DMS53 treated with DMSO at 0.1 percent for 48 hours (cell line): Measurements from ENCODE around the gene SHISA2.
A peak's percentile ranks its signal among the peaks of the same experiment; 100 is the strongest.

Source experiments
- DNase-seq: peaks from one replicate; lab custom pipeline; 2025; ENCODE audit not compliant: unreplicated experiment; lab: John Stamatoyannopoulos, UW

Gene SHISA2

GRCh38 chr13:26050568-26051230, 1.1 kb downstream of the SHISA2 start:
- peak; percentile 54 for DNase-seq

- DNase-seq: no peak
Measured at GRCh38 chr13:26048741-26049140, 3.1 kb downstream of the SHISA2 start.

- no peak for DNase-seq
Measured at GRCh38 chr13:26047040-26047439, 4.8 kb downstream of the SHISA2 start.

GRCh38 chr13:26046639-26047038, 5.2 kb downstream of the SHISA2 start:
- no peak for DNase-seq

GRCh38 chr13:26045142-26045541, 6.7 kb downstream of the SHISA2 start:
- no peak for DNase-seq

- DNase-seq: no peak
Measured at GRCh38 chr13:26042785-26043184, 9.0 kb downstream of the SHISA2 start.

- no peak for DNase-seq
Measured at GRCh38 chr13:26041444-26041843, 10.4 kb downstream of the SHISA2 start.

- no peak for DNase-seq
Measured at GRCh38 chr13:26038931-26039475, 12.8 kb downstream of the SHISA2 start.

- DNase-seq: no peak
Measured at GRCh38 chr13:26037302-26037701, 14.5 kb downstream of the SHISA2 start.

- DNase-seq: no peak
Measured at GRCh38 chr13:26036383-26036782, 15.4 kb downstream of the SHISA2 start.

- no peak for DNase-seq
Measured at GRCh38 chr13:26034018-26034417, 17.8 kb downstream of the SHISA2 start.

GRCh38 chr13:26030331-26030730, 21.5 kb downstream of the SHISA2 start:
- DNase-seq: no peak

GRCh38 chr13:26029581-26030136, 22.2 kb downstream of the SHISA2 start:
- DNase-seq: no peak

GRCh38 chr13:26026211-26026610, 25.6 kb downstream of the SHISA2 start:
- DNase-seq: no peak

GRCh38 chr13:26025771-26026170, 26.0 kb downstream of the SHISA2 start:
- no peak for DNase-seq

GRCh38 chr13:26025196-26025595, 26.6 kb downstream of the SHISA2 start:
- no peak for DNase-seq

- no peak for DNase-seq
Measured at GRCh38 chr13:26024558-26024957, 27.3 kb downstream of the SHISA2 start.

GRCh38 chr13:26022538-26023292, 29.1 kb downstream of the SHISA2 start:
- peak; percentile 81 for DNase-seq

- no peak for DNase-seq
Measured at GRCh38 chr13:26021956-26022355, 29.9 kb downstream of the SHISA2 start.

- DNase-seq: peak; percentile 9
Measured at GRCh38 chr13:26021516-26021915, 30.3 kb downstream of the SHISA2 start.

- no peak for DNase-seq
Measured at GRCh38 chr13:26020891-26021290, 30.9 kb downstream of the SHISA2 start.
